ENCODE data around the gene GALNT2. TPM values are rescaled to one million over a fixed set of nuclear protein-coding genes. Genes with fewer than 3 reads are reported as not detected.

GALNT2 gene
- total RNA-seq, 1 donor from 2014 or later, result 129 TPM

DNA sequence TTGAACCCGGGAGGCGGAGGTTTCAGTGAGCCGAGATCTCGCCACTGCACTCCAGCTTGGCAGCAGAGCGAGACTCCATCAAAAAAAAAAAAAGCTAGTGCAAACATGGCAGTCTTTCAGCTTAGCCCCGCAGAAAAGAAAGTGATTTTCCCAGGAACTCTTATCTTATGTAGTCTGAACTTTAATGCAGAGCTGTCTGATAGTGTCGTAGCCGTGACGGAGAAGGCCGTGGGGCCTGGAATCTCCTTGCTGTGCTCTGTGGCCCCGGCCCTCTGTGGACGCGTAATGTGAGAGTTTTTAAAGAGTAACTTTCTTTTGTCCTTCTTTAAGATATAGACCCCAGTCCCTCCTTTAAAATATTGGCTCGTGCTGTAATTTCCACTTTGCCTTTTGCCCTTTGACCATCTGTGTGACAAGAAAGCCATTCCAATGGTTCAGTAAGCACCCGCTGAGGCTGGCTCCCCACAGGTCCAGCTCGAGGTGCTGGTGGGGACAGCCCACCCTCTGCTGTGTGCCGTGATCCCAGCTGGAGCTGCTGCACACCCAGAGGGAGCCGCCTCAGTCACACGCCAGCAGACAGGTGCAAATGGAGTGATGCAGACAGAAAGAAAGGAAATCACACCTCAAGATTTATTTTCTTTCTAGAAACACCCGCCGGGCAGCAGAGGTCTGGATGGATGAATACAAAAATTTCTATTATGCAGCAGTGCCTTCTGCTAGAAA lies 195.1 kb downstream of the GALNT2 start:
- Histone ChIP-seq H3K27me3 (no peaks in the 10 kb centered on the region), H3K4me3 (peak overlapping the region in 1 of 2 donors; percentile 19), H3K36me3 (peaks cover 42 to 46% of the 10 kb centered on the region in 2 donors), H3K27ac (peak overlapping the region; percentile 65 to 74), H3K4me1 (peaks cover 5 to 27% of the 10 kb centered on the region in 2 donors), H3K9me3 (no peaks in the 10 kb centered on the region)
- intact Hi-C loops (cut with DNase I), result no loop called here
- TF ChIP-seq, protein P1, sequence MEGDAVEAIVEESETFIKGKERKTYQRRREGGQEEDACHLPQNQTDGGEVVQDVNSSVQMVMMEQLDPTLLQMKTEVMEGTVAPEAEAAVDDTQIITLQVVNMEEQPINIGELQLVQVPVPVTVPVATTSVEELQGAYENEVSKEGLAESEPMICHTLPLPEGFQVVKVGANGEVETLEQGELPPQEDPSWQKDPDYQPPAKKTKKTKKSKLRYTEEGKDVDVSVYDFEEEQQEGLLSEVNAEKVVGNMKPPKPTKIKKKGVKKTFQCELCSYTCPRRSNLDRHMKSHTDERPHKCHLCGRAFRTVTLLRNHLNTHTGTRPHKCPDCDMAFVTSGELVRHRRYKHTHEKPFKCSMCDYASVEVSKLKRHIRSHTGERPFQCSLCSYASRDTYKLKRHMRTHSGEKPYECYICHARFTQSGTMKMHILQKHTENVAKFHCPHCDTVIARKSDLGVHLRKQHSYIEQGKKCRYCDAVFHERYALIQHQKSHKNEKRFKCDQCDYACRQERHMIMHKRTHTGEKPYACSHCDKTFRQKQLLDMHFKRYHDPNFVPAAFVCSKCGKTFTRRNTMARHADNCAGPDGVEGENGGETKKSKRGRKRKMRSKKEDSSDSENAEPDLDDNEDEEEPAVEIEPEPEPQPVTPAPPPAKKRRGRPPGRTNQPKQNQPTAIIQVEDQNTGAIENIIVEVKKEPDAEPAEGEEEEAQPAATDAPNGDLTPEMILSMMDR (IDR thresholded peaks at IDR 0.05), result no peak
- peak in 1 of 2 donors; percentile 56 for DNase-seq (ENCODE audit: low spot score in 2 of 2)

DNA sequence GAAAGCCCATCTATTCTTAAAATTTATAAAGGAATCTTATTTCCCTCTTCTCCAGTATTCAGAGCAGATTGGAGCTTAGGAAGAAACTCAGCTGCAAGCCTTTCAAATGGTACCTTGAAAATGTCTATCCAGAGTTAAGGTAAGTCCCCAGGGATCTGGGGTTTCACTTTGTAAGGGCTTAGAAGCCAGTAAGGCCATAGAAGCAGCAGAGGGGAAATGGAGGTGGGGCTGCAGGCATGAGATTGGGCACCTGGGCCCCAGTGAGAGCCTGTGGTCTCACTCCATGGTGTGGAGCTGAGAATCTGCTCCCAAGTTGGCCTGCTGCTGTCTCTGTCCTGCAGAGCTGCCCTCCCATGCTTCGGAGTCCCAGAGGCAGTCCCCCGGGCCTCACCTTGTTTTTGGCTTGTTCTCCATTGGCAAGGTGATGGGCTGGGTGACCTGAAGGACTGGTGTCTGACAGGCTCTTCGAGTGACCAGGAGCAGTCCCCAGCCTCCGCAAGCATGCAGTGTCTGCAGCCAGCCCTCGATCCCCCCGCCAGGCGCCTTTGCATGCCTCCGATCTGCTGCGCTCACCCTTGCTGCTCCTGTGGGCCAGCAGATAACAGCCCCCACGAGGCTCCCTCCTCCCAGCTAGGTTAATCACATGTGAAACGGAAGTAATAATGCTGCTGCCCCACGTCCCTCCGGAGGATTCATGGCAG lies 196.0 kb downstream of the GALNT2 start:
- H3K4me1 ChIP-seq, result peaks cover 5 to 27% of the 10 kb centered on the region in 2 donors
- peak overlapping the region in 1 of 2 donors; percentile 29 for H3K27ac ChIP-seq
- TF ChIP-seq, protein P1 (IDR thresholded peaks at IDR 0.05), result no peak
- no peaks in the 10 kb centered on the region for H3K27me3 ChIP-seq
- H3K4me3 ChIP-seq, result no peak overlapping the region
- H3K9me3 ChIP-seq, result no peaks in the 10 kb centered on the region
- intact Hi-C loops (cut with DNase I), result no loop called here
- DNase-seq (ENCODE audit: low spot score in 2 of 2), result peak in 1 of 2 donors; percentile 56
- H3K36me3 ChIP-seq, result peaks cover 36 to 42% of the 10 kb centered on the region in 2 donors

DNA sequence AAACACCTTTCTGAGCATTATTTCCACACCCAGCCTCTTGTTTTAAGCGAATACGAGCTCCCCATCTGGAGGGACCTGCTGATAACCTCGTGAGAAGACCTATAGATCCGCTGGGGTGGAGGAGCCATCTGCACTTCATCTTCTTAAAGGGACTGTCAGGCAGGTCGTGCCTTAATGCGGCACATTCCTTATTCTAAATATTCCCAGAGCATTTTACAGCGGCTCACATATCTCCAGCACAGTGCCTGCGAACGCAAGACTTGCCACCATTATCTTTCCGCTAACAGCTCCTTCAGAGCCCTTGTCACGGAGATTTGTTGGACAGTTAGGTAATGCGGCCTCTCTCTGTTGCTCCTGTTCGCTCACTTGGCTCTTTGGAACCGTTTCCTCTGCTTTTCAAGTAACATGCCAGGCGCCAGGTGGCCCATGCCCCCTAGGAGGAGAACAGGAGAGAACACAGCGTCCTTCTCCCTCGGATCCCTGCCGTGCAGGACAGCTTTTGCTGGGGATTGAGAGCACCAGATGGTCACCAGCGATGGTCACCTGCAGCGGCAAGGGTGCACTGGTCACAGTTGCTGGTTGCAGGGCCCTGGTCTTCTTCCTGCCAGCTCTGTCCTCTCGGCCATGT lies 196.6 kb downstream of the GALNT2 start:
- Histone ChIP-seq H3K27ac (no peak overlapping the region), H3K27me3 (no peaks in the 10 kb centered on the region), H3K4me1 (peaks cover 5 to 33% of the 10 kb centered on the region in 2 donors), H3K36me3 (peaks cover 36 to 38% of the 10 kb centered on the region in 2 donors), H3K9me3 (no peaks in the 10 kb centered on the region), H3K4me3 (no peak overlapping the region)
- TF ChIP-seq, protein P1 (IDR thresholded peaks at IDR 0.05), result no peak
- intact Hi-C loops (cut with DNase I), result no loop called here
- peak in 1 of 2 donors; percentile 50 for DNase-seq (ENCODE audit: low spot score in 2 of 2)

DNA sequence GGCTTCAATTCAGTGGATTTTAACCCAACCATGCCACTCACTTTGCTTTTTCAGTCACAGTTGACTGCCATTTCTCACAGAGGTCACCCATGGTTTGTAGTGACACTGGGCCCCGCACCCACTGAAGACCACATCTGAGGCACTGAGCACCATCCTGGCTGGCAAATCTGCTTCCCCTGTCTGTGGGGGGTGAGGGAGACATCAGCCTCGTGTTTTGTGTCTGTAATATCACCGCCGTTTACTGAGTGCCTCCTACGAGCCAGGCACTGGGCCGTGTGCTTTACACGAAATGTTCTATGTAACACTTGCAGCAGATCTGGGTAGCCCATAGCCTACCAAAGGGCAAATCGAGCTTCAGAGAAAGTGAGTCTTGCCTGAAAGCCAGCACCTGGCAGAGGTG lies 197.3 kb downstream of the GALNT2 start:
- Histone ChIP-seq H3K27me3 (no peaks in the 10 kb centered on the region), H3K9me3 (no peaks in the 10 kb centered on the region), H3K27ac (no peak overlapping the region), H3K36me3 (peaks cover 35 to 36% of the 10 kb centered on the region in 2 donors), H3K4me1 (peaks cover 5 to 38% of the 10 kb centered on the region in 2 donors), H3K4me3 (no peak overlapping the region)
- DNase-seq (ENCODE audit: low spot score in 2 of 2), result peak in 1 of 2 donors; percentile 44
- intact Hi-C loops (cut with DNase I), result no loop called here
- TF ChIP-seq, protein P1 (IDR thresholded peaks at IDR 0.05), result no peak

DNA sequence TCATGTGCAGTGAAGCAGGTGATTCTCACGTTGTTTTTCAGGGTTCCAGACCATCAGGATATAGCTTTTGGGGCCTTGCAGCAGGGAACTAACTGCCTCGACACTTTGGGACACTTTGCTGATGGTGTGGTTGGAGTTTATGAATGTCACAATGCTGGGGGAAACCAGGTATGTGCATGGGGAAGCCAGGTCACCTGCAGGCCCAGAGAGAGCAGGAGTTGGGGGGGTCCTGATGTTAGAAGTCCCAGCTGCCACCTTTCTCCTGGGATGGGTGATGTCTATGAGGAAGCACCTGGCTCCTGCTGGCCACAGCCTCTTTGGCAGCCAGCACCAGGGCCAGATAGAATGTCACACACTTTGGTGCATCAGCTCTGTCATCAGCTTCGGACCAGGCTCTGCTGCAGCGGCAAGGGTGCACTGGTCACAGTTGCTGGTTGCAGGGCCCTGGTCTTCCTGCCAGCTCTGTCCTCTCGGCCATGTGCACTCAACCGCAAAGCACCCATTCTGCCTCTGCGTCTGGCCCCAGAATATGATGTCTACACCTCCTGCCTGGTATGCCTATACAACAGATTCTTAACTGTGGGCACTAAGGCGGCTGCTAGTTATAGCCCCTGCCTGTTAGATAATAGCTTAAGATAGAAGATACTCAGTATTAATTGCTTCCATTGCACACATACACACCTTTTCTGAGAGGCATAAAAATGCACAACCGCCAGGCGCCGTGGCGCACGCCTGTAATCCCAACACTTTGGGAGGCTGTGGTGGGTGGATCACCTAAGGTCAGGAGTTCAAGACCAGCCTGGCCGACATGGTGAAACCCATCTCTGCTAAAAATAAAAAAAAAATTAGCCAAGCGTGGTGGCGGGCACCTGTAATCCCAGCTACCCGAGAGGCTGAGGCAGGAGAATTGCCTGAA lies 198.4 kb downstream of the GALNT2 start:
- no peaks in the 10 kb centered on the region for H3K27me3 ChIP-seq
- H3K36me3 ChIP-seq, result peaks cover 35 to 36% of the 10 kb centered on the region in 2 donors
- DNase-seq (ENCODE audit: low spot score in 2 of 2), result peak in 1 of 2 donors; percentile 59

More for the DNA sequence above, 198.4 kb downstream of the GALNT2 start:
- Histone ChIP-seq H3K4me3 (no peak overlapping the region), H3K27ac (peak overlapping the region; percentile 5 to 83), H3K9me3 (no peaks in the 10 kb centered on the region), H3K4me1 (peaks cover 10 to 45% of the 10 kb centered on the region in 2 donors)
- TF ChIP-seq, protein P1 (IDR thresholded peaks at IDR 0.05), result no peak
- intact Hi-C loops (cut with DNase I), result no loop called here
